RCC 7860 (cell line): ENCODE measurements around the gene NECTIN2.
A peak's percentile ranks its signal among the peaks of the same experiment; 100 is the strongest.
"Not testable (repeated sequence)": the region's sequence is repeated elsewhere in the genome, so short reads cannot be mapped to it uniquely, and the experiment has no call there.

Experiments used
- DNase-seq: peaks from one replicate; pipeline ENCODE4 v3.0.0-alpha.2; 2015; ENCODE audit warnings: low spot score
- FAIRE-seq: peaks from 2 replicates; lab custom pipeline; 2012; peaks lifted over from hg19 to GRCh38; lab: Jason Lieb, UNC

NECTIN2 gene

GRCh38 chr19:44882063-44882462 lies 36.0 kb downstream of the NECTIN2 start:
- no peak for DNase-seq
- FAIRE-seq: no peak

GRCh38 chr19:44882619-44883397 lies 36.7 kb downstream of the NECTIN2 start:
- FAIRE-seq, DNase-seq: not testable (repeated sequence)

DNA sequence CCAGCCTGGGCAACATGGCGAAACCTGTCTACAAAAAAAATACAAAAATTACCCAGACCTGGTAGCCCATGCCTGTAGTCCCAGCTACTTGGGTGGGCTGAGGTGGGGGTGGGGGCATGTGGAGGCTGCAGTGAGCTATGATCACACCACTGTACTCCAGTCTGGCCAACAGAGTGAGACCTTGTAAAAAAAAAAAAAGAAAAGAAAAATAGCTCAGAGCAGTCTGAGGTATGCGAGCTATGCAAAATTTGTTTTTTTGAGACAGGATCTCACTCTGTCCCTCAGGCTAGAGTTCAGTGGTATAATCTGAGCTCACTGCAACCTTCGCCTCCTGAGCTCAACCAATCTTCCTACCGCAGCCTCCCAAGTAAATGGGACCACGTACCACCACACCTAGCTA lies 37.8 kb downstream of the NECTIN2 start:
- no peak for DNase-seq
- FAIRE-seq: no peak

DNA sequence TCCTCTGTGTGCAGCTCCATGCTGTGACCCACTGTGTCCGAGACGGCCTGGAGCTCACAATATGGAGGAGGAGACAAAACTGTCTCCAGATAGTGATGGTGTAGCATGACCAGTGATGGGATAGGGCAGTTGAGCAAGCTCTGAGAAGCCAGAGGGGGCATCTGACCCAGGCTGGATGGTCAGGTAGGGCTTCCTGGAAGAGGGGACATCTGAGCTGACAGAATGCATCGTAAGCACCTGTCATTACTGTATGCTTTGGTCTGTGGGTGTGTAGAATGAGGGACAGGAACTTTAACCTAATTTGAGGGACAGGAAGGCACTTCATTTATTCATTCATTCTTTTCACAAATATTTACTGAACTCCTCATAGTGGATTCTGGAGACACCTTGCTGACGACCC lies 38.5 kb downstream of the NECTIN2 start:
- DNase-seq: no peak
- no peak for FAIRE-seq

DNA sequence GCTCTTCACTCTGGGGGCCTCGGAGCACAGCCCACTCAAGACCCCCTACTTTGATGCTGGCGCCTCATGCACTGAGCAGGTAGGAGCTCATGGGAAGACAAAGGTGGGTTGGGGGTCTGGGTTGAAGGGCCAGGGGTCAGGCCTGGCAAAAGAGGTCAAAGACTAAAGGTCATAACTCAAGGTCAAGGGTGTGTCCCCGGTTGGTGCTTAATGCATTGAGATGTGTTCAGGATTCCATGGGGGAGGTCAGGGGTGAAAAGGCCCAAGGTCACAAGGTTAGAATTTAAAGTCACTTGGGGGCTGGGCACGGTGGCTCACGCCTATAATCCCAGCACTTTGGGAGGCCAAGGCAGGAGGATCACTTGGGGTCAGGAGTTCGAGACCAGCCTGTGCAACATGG lies 40.0 kb downstream of the NECTIN2 start:
- DNase-seq: no peak
- no peak for FAIRE-seq

DNA sequence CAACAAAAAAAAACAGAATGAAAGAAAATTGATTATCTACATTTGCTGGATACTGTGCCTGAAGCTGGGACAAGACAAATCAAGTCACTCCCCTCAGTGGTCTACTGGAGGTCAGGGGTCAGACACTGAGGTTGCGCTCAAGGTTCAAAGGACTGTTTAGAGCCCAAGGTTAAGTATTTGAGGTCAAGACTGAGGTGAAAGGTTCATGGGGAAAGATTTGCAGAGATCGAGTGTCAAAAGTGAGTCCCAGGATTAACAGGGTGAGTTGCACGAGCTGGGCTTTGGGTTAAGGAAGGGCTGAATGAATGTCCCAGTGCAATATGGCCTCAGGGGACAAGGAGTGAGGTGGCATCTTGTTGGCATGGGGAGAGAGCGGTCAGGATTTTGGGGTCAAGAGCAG lies 41.6 kb downstream of the NECTIN2 start:
- DNase-seq (no peak), FAIRE-seq (no peak)

DNA sequence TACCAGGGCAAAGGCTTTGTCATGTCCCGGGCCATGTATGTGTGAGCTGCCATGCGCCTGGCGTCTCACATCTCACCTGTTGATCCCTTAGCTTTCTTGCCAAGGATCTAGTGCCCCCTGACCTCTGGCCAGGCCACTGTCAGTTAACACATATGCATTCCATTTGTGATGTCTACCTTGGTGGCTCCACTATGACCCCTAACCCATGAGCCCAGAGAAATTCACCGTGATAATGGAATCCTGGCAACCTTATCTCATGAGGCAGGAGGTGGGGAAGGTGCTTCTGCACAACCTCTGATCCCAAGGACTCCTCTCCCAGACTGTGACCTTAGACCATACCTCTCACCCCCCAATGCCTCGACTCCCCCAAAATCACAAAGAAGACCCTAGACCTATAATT lies 42.2 kb downstream of the NECTIN2 start:
- not testable (repeated sequence) for FAIRE-seq, DNase-seq

DNA sequence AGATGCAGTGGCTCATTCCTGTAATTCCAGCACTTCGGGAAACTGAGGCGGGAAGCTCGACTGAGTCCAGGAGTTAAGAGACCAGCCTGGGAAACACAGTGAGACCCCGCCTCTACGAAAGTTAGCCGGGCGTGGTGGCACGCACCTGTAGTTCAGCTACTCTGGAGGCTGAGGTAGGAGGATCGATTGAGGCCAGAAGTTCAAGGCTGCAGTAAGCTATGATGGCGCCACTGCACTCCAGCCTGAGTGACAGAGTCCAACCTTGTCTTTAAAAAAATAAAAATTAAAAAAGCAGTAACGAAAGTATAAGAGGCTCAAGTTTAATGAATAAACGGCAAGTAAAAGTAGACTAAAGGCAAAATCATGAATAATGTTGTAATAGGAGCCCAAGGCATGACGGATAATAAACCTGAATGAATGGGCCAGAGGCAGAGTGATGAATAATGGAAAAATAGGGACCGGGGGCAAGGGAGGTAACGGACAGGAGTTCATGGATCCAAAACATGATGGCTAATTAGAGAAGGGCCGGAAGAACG lies 43.8 kb downstream of the NECTIN2 start:
- DNase-seq: no peak
- no peak for FAIRE-seq

GRCh38 chr19:44890366-44891015 lies 44.4 kb downstream of the NECTIN2 start:
- FAIRE-seq (peak; percentile 91), DNase-seq (peak; percentile 99)

DNA sequence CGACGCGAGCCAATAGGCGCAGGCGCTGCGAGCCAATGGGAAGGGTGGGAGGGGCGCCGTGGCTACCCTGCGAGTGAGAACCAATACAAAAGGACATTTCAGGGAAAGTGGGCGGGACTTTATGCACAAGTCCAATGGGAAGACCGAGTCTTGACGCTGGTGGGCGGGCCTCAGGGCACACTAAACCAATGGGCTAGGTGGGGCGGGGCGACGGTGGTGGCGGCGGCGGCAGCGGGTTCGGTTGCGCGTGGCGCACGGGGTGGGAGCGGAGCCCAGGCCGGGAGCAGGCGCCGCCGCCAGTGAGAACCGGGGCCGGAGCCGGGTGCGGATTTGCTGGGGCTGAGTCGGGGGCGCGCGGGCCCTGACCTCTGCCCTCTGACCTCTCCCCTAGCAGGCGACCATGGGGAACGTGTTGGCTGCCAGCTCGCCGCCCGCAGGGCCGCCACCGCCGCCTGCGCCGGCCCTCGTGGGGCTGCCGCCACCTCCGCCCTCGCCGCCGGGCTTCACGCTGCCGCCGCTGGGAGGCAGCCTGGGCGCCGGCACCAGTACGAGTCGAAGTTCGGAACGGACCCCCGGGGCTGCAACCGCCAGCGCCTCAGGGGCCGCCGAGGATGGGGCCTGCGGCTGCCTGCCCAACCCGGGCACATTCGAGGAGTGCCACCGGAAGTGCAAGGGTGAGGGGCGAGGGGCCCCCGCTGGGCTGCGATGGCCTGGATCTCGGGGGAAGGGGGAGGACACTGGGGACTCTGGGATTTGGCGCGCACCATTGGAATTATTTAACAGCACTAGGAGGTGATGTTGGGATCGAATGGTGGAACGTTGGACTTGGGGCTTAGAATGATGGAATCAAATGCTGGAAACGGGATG lies 45.2 kb downstream of the NECTIN2 start, which contains the start of gene TOMM40:
Gene TOMM40, plus strand, starts transcription at position 239 of the 867 bp plus-strand sequence. Its CDS starts 162 bp downstream, at position 401.
- no peak for FAIRE-seq
- DNase-seq: no peak

GRCh38 chr19:44892932-44893331 lies 46.8 kb downstream of the NECTIN2 start:
- FAIRE-seq: no peak
- no peak for DNase-seq

- FAIRE-seq (no peak), DNase-seq (no peak)
Observed at GRCh38 chr19:44893332-44894051, 47.4 kb downstream of the NECTIN2 start.

- FAIRE-seq: no peak
Observed at GRCh38 chr19:44894052-44894400, 47.9 kb downstream of the NECTIN2 start.

DNA sequence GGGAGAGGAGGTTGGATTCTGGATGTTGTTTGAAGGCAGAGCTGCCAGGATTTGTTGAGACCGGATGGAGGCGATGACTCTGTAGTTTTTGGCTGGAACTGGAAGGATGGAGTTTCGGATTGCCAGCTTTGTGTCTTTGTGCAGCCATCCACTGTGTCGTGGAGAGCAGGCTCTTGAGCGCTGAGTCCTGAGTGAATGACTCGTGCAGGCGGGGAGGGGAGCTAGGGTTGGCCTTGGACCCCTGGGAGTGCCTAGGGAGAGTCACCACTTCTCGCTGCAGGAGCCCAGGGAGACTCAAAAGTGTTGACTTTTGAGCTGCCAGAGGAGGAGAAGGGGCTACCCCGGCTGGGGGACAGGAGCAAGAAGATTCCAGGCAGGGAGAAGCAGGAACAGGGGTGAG lies 48.8 kb downstream of the NECTIN2 start:
- FAIRE-seq (no peak), DNase-seq (no peak)

More at GRCh38 chr19:44894052-44894400, 47.9 kb downstream of the NECTIN2 start:
- no peak for DNase-seq

DNA sequence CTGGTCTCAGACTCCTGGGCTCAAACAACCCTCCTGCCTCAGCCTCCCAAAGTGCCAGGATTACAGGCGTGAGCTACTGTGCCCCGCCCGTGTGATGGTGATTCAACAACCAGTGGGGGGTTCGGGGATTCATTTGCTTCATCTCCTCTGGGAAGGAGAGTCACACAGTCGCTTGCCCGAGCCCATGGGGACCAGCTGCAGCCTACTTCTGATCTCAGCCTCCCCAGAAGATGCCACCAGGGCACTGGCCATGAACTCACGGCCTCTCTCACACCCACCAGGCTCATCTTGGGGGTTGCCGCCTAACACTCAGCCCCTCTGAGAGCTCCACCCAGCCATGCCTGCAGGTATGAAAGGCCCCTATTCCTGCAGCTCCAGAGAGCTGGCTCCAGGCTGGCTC lies 51.7 kb downstream of the NECTIN2 start:
- no peak for DNase-seq
- no peak for FAIRE-seq

GRCh38 chr19:44900328-44901244 lies 54.5 kb downstream of the NECTIN2 start:
- DNase-seq (no peak), FAIRE-seq (no peak)

GRCh38 chr19:44903216-44903601 lies 57.1 kb downstream of the NECTIN2 start:
- FAIRE-seq: no peak
- DNase-seq: no peak

DNA sequence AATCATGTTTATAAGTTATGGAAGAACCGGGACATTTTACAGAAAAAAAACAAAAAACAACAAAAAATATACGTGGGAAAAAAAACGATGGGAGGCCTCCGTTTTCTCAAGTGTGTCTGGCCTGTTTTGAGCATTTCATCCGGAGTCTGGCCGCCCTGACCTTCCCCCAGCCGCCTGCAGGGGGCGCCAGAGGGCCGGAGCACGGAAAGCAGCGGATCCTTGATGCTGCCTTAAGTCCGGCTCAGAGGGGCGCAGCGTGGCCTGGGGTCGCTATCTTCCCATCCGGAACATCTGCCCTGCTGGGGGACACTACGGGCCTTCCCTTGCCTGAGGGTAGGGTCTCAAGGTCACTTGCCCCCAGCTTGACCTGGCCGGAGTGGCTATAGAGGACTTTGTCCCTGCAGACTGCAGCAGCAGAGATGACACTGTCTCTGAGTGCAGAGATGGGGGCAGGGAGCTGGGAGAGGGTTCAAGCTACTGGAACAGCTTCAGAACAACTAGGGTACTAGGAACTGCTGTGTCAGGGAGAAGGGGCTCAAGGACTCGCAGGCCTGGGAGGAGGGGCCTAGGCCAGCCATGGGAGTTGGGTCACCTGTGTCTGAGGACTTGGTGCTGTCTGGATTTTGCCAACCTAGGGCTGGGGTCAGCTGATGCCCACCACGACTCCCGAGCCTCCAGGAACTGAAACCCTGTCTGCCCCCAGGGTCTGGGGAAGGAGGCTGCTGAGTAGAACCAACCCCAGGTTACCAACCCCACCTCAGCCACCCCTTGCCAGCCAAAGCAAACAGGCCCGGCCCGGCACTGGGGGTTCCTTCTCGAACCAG lies 57.7 kb downstream of the NECTIN2 start:
- no peak for FAIRE-seq
- DNase-seq: peak; percentile 10
